ENCODE results near the gene EHBP1L1. TPM values are rescaled to one million over a fixed set of nuclear protein-coding genes. Genes with fewer than 3 reads are reported as not detected.

Gene EHBP1L1
- total RNA-seq, 1 experiment from 2014 or later = 105 TPM

DNA sequence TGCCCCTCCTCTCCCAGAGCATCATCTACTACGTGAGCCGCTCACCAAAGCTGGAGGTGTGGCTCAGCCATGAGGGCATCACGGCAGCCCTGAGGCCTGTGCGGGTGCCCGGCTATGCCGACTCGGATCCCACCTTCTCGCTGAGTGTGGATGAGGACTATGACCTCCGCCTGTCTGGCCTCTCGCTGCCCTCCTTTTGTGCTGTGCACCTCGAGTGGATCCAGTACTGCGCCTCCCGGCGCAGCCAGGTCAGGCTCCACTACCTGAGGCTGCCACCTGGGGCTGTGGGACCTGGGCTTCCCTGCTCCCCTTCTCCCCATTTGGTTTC lies 58.2 kb downstream of the EHBP1L1 start:
- intact Hi-C loops (cut with micrococcal nuclease) = no loop called here
- H3K4me2 ChIP-seq (ENCODE audit: low read length) = no peak overlapping the region
- no peak overlapping the region for H3K9ac ChIP-seq (ENCODE audit: low read length)
- peaks cover 9% of the 10 kb centered on the region; the same call in 1 of the 2 replicates for H3K79me2 ChIP-seq (ENCODE audit: insufficient read depth, low read length)
- ChIA-PET CTCF (no interaction called here), RAD21 (ENCODE audit: low non-redundant PET in 1 of 2, low total read pairs in 2 of 2, uncharacterized antibody in 2 of 2, unreplicated experiment in 2 of 2) (no interaction called here), POLR2A (no interaction called here)
- H2AFZ ChIP-seq (ENCODE audit: low read depth, low read length, poor library complexity, severe bottlenecking) = no peak overlapping the region
- H3K4me3 ChIP-seq (replicated peaks in 1 of 2; ENCODE audit: low read depth in 1 of 2, low read length in 2 of 2) = no peak overlapping the region
- no peaks in the 10 kb centered on the region for H3K9me3 ChIP-seq (ENCODE audit: control insufficient read depth in 1 of 2, insufficient read depth in 1 of 2, low read depth in 1 of 2, low read length in 2 of 2)
- no peaks in the 10 kb centered on the region for H4K20me1 ChIP-seq (ENCODE audit: insufficient read depth)
- H3K27ac ChIP-seq (ENCODE audit: low read depth, low read length) = no peak overlapping the region
- no TSS peak for BruUV-seq (replicated peaks)
- TF ChIP-seq RAD21 (IDR thresholded peaks at IDR 0.05; ENCODE audit: low read depth) (no peak), FOSL1 (IDR thresholded peaks at IDR 0.05; ENCODE audit: low read depth) (no peak), SRF (IDR thresholded peaks at IDR 0.05; ENCODE audit: low read depth) (no peak)
- H3K36me3 ChIP-seq (ENCODE audit: control insufficient read depth in 1 of 2, insufficient read depth in 2 of 2, low read length in 2 of 2) = peaks cover 18 to 61% of the 10 kb centered on the region in 2 experiments; a peak in 3 of 4 replicates
- H3K9me2 ChIP-seq (ENCODE audit: insufficient read depth) = no peaks in the 10 kb centered on the region
- H3K27me3 ChIP-seq (ENCODE audit: insufficient read depth, low read length) = no peaks in the 10 kb centered on the region
- H3K4me1 ChIP-seq (ENCODE audit: control insufficient read depth in 1 of 2, insufficient read depth in 2 of 2, low read length in 2 of 2) = peaks cover 11 to 24% of the 10 kb centered on the region in 2 experiments
- DNase-seq (ENCODE audit: low read depth, low spot score) (no peak), ATAC-seq (no peak)

DNA sequence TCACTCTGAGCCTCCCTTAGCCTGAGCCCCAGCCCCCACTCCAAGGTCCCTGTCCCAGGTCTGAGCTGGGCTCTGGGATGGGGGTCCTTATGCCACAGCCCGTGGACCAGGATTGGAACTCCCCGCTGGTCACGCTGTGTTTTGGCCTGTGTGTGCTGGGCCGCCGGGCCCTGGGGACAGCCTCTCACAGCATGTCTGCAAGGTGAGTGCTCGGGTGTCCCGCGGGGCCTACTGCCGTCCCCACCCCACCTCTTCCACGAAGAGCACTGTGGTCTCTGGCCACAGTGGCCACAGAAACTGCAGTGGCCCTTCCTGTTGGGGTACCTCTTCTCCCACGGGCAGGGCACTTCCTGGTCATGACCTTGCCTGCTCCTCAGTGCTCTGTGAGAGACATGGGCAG lies 58.6 kb downstream of the EHBP1L1 start:
- no peak overlapping the region for H3K9ac ChIP-seq (ENCODE audit: low read length)
- H3K4me3 ChIP-seq (replicated peaks in 1 of 2; ENCODE audit: low read depth in 1 of 2, low read length in 2 of 2) = no peak overlapping the region
- H3K4me1 ChIP-seq (ENCODE audit: control insufficient read depth in 1 of 2, insufficient read depth in 2 of 2, low read length in 2 of 2) = peaks cover 11 to 27% of the 10 kb centered on the region in 2 experiments
- no peaks in the 10 kb centered on the region for H4K20me1 ChIP-seq (ENCODE audit: insufficient read depth)
- ATAC-seq = no peak
- no TSS peak for BruUV-seq (replicated peaks)
- no peaks in the 10 kb centered on the region for H3K9me2 ChIP-seq (ENCODE audit: insufficient read depth)
- DNase-seq (ENCODE audit: low read depth, low spot score) = no peak
- intact Hi-C loops (cut with micrococcal nuclease) = no loop called here
- H2AFZ ChIP-seq (ENCODE audit: low read depth, low read length, poor library complexity, severe bottlenecking) = no peak overlapping the region
- no peak overlapping the region for H3K27ac ChIP-seq (ENCODE audit: low read depth, low read length)
- H3K4me2 ChIP-seq (ENCODE audit: low read length) = no peak overlapping the region
- ChIA-PET RAD21 (ENCODE audit: low non-redundant PET in 1 of 2, low total read pairs in 2 of 2, uncharacterized antibody in 2 of 2, unreplicated experiment in 2 of 2) (no interaction called here), POLR2A (no interaction called here), CTCF (no interaction called here)
- no peak for TF ChIP-seq EZH2 (IDR thresholded peaks at IDR 0.05)
- TF ChIP-seq POLR2A (IDR thresholded peaks at IDR 0.05; ENCODE audit: borderline replicate concordance, extremely low read depth, insufficient read depth, insufficient read length) = no peak
- H3K79me2 ChIP-seq (ENCODE audit: insufficient read depth, low read length) = peaks cover 9% of the 10 kb centered on the region; the same call in 1 of the 2 replicates
- H3K36me3 ChIP-seq (ENCODE audit: control insufficient read depth in 1 of 2, insufficient read depth in 2 of 2, low read length in 2 of 2) = peaks cover 14 to 57% of the 10 kb centered on the region in 2 experiments; a peak in 3 of 4 replicates
- no peaks in the 10 kb centered on the region for H3K9me3 ChIP-seq (ENCODE audit: control insufficient read depth in 1 of 2, insufficient read depth in 1 of 2, low read depth in 1 of 2, low read length in 2 of 2)
- no peaks in the 10 kb centered on the region for H3K27me3 ChIP-seq (ENCODE audit: insufficient read depth, low read length)
